CD4-positive, alpha-beta T cell treated with Interferon gamma for 1 hour (primary cell): ENCODE results near the gene LIPC.

Source experiments
- DNase-seq: peaks from one replicate; pipeline ENCODE4 v3.0.0-alpha.2; 2020

Gene LIPC

GRCh38 chr15:58559904-58560588, 128.3 kb downstream of the LIPC start:
- no peak for DNase-seq

GRCh38 chr15:58561321-58561720, 129.5 kb downstream of the LIPC start:
- no peak for DNase-seq

GRCh38 chr15:58562135-58562534, 130.3 kb downstream of the LIPC start:
- DNase-seq = no peak

- DNase-seq = no peak
Measured at GRCh38 chr15:58564981-58565380, 133.2 kb downstream of the LIPC start.

GRCh38 chr15:58565619-58566018, 133.8 kb downstream of the LIPC start:
- DNase-seq = no peak

GRCh38 chr15:58566029-58566428, 134.2 kb downstream of the LIPC start:
- no peak for DNase-seq

GRCh38 chr15:58568157-58568571, 136.4 kb downstream of the LIPC start:
- no peak for DNase-seq

GRCh38 chr15:58569455-58569854, 137.7 kb downstream of the LIPC start:
- no peak for DNase-seq

- DNase-seq = no peak
Measured at GRCh38 chr15:58571491-58571890, 139.7 kb downstream of the LIPC start.

- DNase-seq = no peak
Measured at GRCh38 chr15:58572521-58572920, 140.7 kb downstream of the LIPC start.

- no peak for DNase-seq
Measured at GRCh38 chr15:58573270-58573669, 141.5 kb downstream of the LIPC start.

GRCh38 chr15:58574631-58575030, 142.8 kb downstream of the LIPC start:
- DNase-seq = no peak

- no peak for DNase-seq
Measured at GRCh38 chr15:58575045-58575786, 143.4 kb downstream of the LIPC start.

- DNase-seq = no peak
Measured at GRCh38 chr15:58576657-58577056, 144.9 kb downstream of the LIPC start.

GRCh38 chr15:58582160-58582559, 150.4 kb downstream of the LIPC start:
- DNase-seq = no peak

GRCh38 chr15:58583171-58583908, 151.5 kb downstream of the LIPC start:
- DNase-seq = no peak

GRCh38 chr15:58584789-58585461, 153.1 kb downstream of the LIPC start:
- DNase-seq = no peak

- DNase-seq = no peak
Measured at GRCh38 chr15:58585693-58586443, 154.1 kb downstream of the LIPC start.

GRCh38 chr15:58587486-58587885, 155.7 kb downstream of the LIPC start:
- no peak for DNase-seq

GRCh38 chr15:58588096-58588495, 156.3 kb downstream of the LIPC start:
- DNase-seq = no peak

- no peak for DNase-seq
Measured at GRCh38 chr15:58589047-58589446, 157.3 kb downstream of the LIPC start.

GRCh38 chr15:58590236-58590635, 158.4 kb downstream of the LIPC start:
- no peak for DNase-seq

- DNase-seq = no peak
Measured at GRCh38 chr15:58590926-58591325, 159.1 kb downstream of the LIPC start.
